COR-L47 (cell line): Measurements from ENCODE around the gene ARHGDIB.

ENCODE experiments used
- DNase-seq: peaks from one replicate; lab custom pipeline; 2025; lab: John Stamatoyannopoulos, UW

Gene ARHGDIB

GRCh38 chr12:14982991-14983390 lies 21.6 kb upstream of the ARHGDIB start:
- DNase-seq: no peak

- DNase-seq: no peak
These were observed 21.2 kb upstream of the ARHGDIB start for GRCh38 chr12:14982562-14982961.

GRCh38 chr12:14981049-14981448 lies 19.6 kb upstream of the ARHGDIB start:
- no peak for DNase-seq

GRCh38 chr12:14979468-14979867 lies 18.1 kb upstream of the ARHGDIB start:
- DNase-seq: no peak

GRCh38 chr12:14976658-14977057 lies 15.3 kb upstream of the ARHGDIB start:
- DNase-seq: no peak

- DNase-seq: no peak
These were observed 14.1 kb upstream of the ARHGDIB start for GRCh38 chr12:14975457-14975856.

GRCh38 chr12:14974633-14975032 lies 13.2 kb upstream of the ARHGDIB start:
- DNase-seq: no peak

GRCh38 chr12:14972816-14973215 lies 11.4 kb upstream of the ARHGDIB start, which contains the start of gene PDE6H:
PDE6H (plus strand) TSS chr12:14973042; CDS start chr12:14978013, 4,971 bp downstream.
- no peak for DNase-seq

- DNase-seq: no peak
These were observed 9.1 kb upstream of the ARHGDIB start for GRCh38 chr12:14970473-14970872.

GRCh38 chr12:14968478-14968877 lies 7.1 kb upstream of the ARHGDIB start:
- DNase-seq: no peak

GRCh38 chr12:14965221-14965620 lies 3.8 kb upstream of the ARHGDIB start:
- DNase-seq: no peak

GRCh38 chr12:14964406-14964805 lies 3.0 kb upstream of the ARHGDIB start:
- DNase-seq: no peak

GRCh38 chr12:14963520-14963919 lies 2.1 kb upstream of the ARHGDIB start:
- DNase-seq: no peak

- no peak for DNase-seq
These were observed 1.4 kb upstream of the ARHGDIB start for GRCh38 chr12:14962797-14963196.

GRCh38 chr12:14962153-14962539 lies 745 bp upstream of the ARHGDIB start:
- DNase-seq: no peak

GRCh38 chr12:14960548-14961465 lies 594 bp downstream of the ARHGDIB start:
- no peak for DNase-seq

- DNase-seq: no peak
These were observed 1.4 kb downstream of the ARHGDIB start for GRCh38 chr12:14959916-14960496.

GRCh38 chr12:14959463-14959862 lies 1.9 kb downstream of the ARHGDIB start:
- DNase-seq: no peak

- DNase-seq: no peak
These were observed 2.3 kb downstream of the ARHGDIB start for GRCh38 chr12:14959126-14959440.

- no peak for DNase-seq
These were observed 2.9 kb downstream of the ARHGDIB start for GRCh38 chr12:14958361-14959125.

- DNase-seq: no peak
These were observed 3.7 kb downstream of the ARHGDIB start for GRCh38 chr12:14957551-14958168.

GRCh38 chr12:14956905-14957304 lies 4.5 kb downstream of the ARHGDIB start:
- no peak for DNase-seq
